IMR-90 (cell line): ENCODE measurements around the gene IKZF3. TPM values are rescaled to one million over a fixed set of nuclear protein-coding genes. Genes with fewer than 3 reads are reported as not detected.

Experiments used
- ATAC-seq: fragments of 200-7000 bp; cut with Tn5 transposase; 2 replicates; pipeline ENCODE4 v1.9.1; 2020; ENCODE audit warnings: low read depth, mild to moderate bottlenecking, moderate library complexity
- BruUV-seq: library from RNA; stranded (reverse); fragments of 400-500 nt; replicated peaks from 2 replicates; lab custom pipeline; 2021; lab: Mats Ljungman, UMichigan
- CTCF ChIA-PET: fragments of 300-600 bp; formaldehyde crosslinking; extraction: SDS; loops from one replicate; lab custom pipeline; 2021; ENCODE audit warnings: antibody characterized with exemption; lab: Yijun Ruan, JAX
- POLR2A ChIA-PET: fragments of 300-600 bp; sonication (Branson Sonifier 250); formaldehyde crosslinking; loops from one replicate; lab custom pipeline; 2022; ENCODE audit warnings: antibody characterized with exemption; ENCODE audit not compliant: unreplicated experiment; lab: Charles Lee
- DNase-seq: peaks from one replicate; pipeline ENCODE4 v3.0.0; 2013
- H2AFZ ChIP-seq: replicated peaks from 2 replicates; pipeline ENCODE3; 2013; ENCODE audit warnings: low read length, mild to moderate bottlenecking; ENCODE audit not compliant: poor library complexity
- H2AK5ac ChIP-seq: 2 replicates; pipeline ENCODE4 v1.6.1; 2013; ENCODE audit warnings: low read depth, low read length, inconsistent platforms
- H2AK9ac ChIP-seq: replicated peaks from 2 replicates; pipeline ENCODE3; 2013; ENCODE audit warnings: mild to moderate bottlenecking, low read depth, low read length, moderate library complexity; ENCODE audit not compliant: poor library complexity
- H2BK120ac ChIP-seq: 2 replicates; pipeline ENCODE4 v1.6.1; 2013; ENCODE audit warnings: low read depth, low read length, inconsistent platforms
- H2BK15ac ChIP-seq: 3 replicates; pipeline ENCODE4 v1.6.1; 2013; ENCODE audit warnings: low read depth, low read length, inconsistent platforms
- H2BK20ac ChIP-seq: 2 replicates; pipeline ENCODE4 v1.6.1; 2013; ENCODE audit warnings: low read depth, mild to moderate bottlenecking, inconsistent platforms, low read length, moderate library complexity
- H2BK5ac ChIP-seq: 2 replicates; pipeline ENCODE4 v1.6.1; 2013; ENCODE audit warnings: mild to moderate bottlenecking, low read depth, low read length, inconsistent platforms; ENCODE audit not compliant: poor library complexity, severe bottlenecking
- H3K14ac ChIP-seq: replicated peaks from 2 replicates; pipeline ENCODE4 v1.6.1; 2013; ENCODE audit warnings: low read depth, low read length, inconsistent platforms
- H3K18ac ChIP-seq: 2 replicates; pipeline ENCODE4 v1.6.1; 2013; ENCODE audit warnings: low read depth, low read length, control low read depth
- H3K23ac ChIP-seq: 2 replicates; pipeline ENCODE4 v1.6.1; 2013; ENCODE audit warnings: low read depth, low read length, inconsistent platforms
- H3K27ac ChIP-seq: 2 replicates; pipeline ENCODE4 v1.5.1; 2013; ENCODE audit warnings: mild to moderate bottlenecking, control low read depth, low read length; ENCODE audit not compliant: insufficient read depth
- H3K27me3 ChIP-seq: 2 replicates; pipeline ENCODE4 v1.6.1; 2013; ENCODE audit warnings: low read length; ENCODE audit not compliant: control insufficient read depth, insufficient read depth
- H3K36me3 ChIP-seq: 2 replicates; pipeline ENCODE4 v1.6.1; 2013; ENCODE audit warnings: low read length, mixed read lengths; ENCODE audit not compliant: control insufficient read depth, insufficient read depth
- H3K4ac ChIP-seq: 2 replicates; pipeline ENCODE4 v1.6.1; 2013; ENCODE audit warnings: low read depth, low read length, inconsistent platforms
- H3K4me1 ChIP-seq: 2 replicates; pipeline ENCODE4 v1.6.1; 2013; ENCODE audit warnings: low read length, mixed read lengths; ENCODE audit not compliant: control insufficient read depth, insufficient read depth
- H3K4me2 ChIP-seq: 2 replicates; pipeline ENCODE4 v1.6.1; 2013; ENCODE audit warnings: low read depth, mild to moderate bottlenecking, control low read depth, low read length, moderate library complexity
- H3K4me3 ChIP-seq: 2 replicates; pipeline ENCODE4 v1.5.1; 2013; ENCODE audit warnings: low read depth, mild to moderate bottlenecking, control low read depth, low read length, moderate library complexity; ENCODE audit not compliant: insufficient read depth
- H3K56ac ChIP-seq: 2 replicates; pipeline ENCODE4 v1.6.1; 2013; ENCODE audit warnings: low read length, inconsistent platforms; ENCODE audit not compliant: insufficient read depth; ENCODE audit errors: extremely low read depth
- H3K79me1 ChIP-seq, 2 experiments: 2 replicates each; pipeline ENCODE4 v1.6.1; 2013; ENCODE audit warnings: low read length in 2 of 2, inconsistent platforms in 1 of 2, low read depth in 1 of 2
- H3K9ac ChIP-seq: 2 replicates; pipeline ENCODE4 v1.6.1; 2013; ENCODE audit warnings: low read depth, low read length, control low read depth
- H3K9me1 ChIP-seq: 2 replicates; pipeline ENCODE4 v1.6.1; 2013; ENCODE audit warnings: low read length, inconsistent platforms; ENCODE audit not compliant: insufficient read depth
- H3K9me3 ChIP-seq: 2 replicates; pipeline ENCODE4 v1.6.1; 2013; ENCODE audit warnings: low read length; ENCODE audit not compliant: control insufficient read depth, insufficient read depth
- H4K20me1 ChIP-seq: 2 replicates; pipeline ENCODE4 v1.6.1; 2013; ENCODE audit warnings: low read length, inconsistent platforms; ENCODE audit not compliant: insufficient read depth
- H4K5ac ChIP-seq: 2 replicates; pipeline ENCODE4 v1.6.1; 2013; ENCODE audit warnings: mild to moderate bottlenecking, low read depth, low read length, control low read depth
- H4K8ac ChIP-seq, 2 experiments: 2 replicates each; pipeline ENCODE4 v1.6.1; 2013; ENCODE audit warnings: low read depth in 2 of 2, low read length in 2 of 2, control low read depth in 1 of 2, inconsistent platforms in 1 of 2
- H4K91ac ChIP-seq: 2 replicates; pipeline ENCODE4 v1.6.1; 2013; ENCODE audit warnings: low read depth, low read length, inconsistent platforms; ENCODE audit not compliant: insufficient read depth
- CEBPB ChIP-seq: IDR thresholded peaks from 2 replicates; pipeline ENCODE4 v1.6.1; 2012; ENCODE audit warnings: low read depth, low read length, improper control_type of control experiment
- CHD1 ChIP-seq: IDR thresholded peaks from 2 replicates; pipeline ENCODE4 v1.6.1; 2012; ENCODE audit warnings: low read depth, low read length, improper control_type of control experiment
- FOS ChIP-seq: fragments of 150-350 bp; IDR thresholded peaks from 2 replicates; pipeline ENCODE4 v1.6.1; 2016; ENCODE audit warnings: low read depth, low read length
- MAFK ChIP-seq: IDR thresholded peaks from 2 replicates; pipeline ENCODE4 v1.6.1; 2012; ENCODE audit warnings: low read depth, low read length, improper control_type of control experiment
- MAZ ChIP-seq: IDR thresholded peaks from 2 replicates; pipeline ENCODE4 v1.6.1; 2012; ENCODE audit warnings: low read depth, mild to moderate bottlenecking, low read length, improper control_type of control experiment, moderate library complexity, borderline replicate concordance
- MXI1 ChIP-seq: IDR thresholded peaks from 2 replicates; pipeline ENCODE4 v1.6.1; 2012; ENCODE audit warnings: low read depth, mild to moderate bottlenecking, low read length, moderate library complexity, borderline replicate concordance
- NFE2L2 ChIP-seq: fragments of 150-350 bp; IDR thresholded peaks from 2 replicates; pipeline ENCODE4 v1.6.1; 2016; ENCODE audit warnings: low read depth, mild to moderate bottlenecking, low read length
- POLR2A ChIP-seq: IDR thresholded peaks from 2 replicates; pipeline ENCODE4 v1.6.1; 2012; ENCODE audit warnings: mild to moderate bottlenecking, low read depth, low read length
- RAD21 ChIP-seq: IDR thresholded peaks from 2 replicates; pipeline ENCODE4 v1.6.1; 2012; ENCODE audit warnings: low read length, improper control_type of control experiment
- RCOR1 ChIP-seq: IDR thresholded peaks from 2 replicates; pipeline ENCODE4 v1.6.1; 2012; ENCODE audit warnings: mild to moderate bottlenecking, low read length, improper control_type of control experiment; ENCODE audit not compliant: insufficient replicate concordance
- RFX5 ChIP-seq: IDR thresholded peaks from 2 replicates; pipeline ENCODE4 v1.8.0; 2012; ENCODE audit warnings: low read depth, mild to moderate bottlenecking, low read length, moderate library complexity
- SMC3 ChIP-seq: fragments of 150-350 bp; IDR thresholded peaks from 2 replicates; pipeline ENCODE4 v1.6.1; 2016; ENCODE audit warnings: low read depth, mild to moderate bottlenecking, antibody characterized with exemption, low read length, moderate library complexity
- WGBS, 2 experiments: methylation state at CpG; one replicate each; pipeline versions ENCODE4 v1.1.5 to v1.1.7; 2013; ENCODE audit warnings: missing lambda C conversion rate in 2 of 2; ENCODE audit not compliant: insufficient read length in 1 of 2; ENCODE audit errors: extremely low coverage in 2 of 2; 5-methylcytosine and 5-hydroxymethylcytosine counted together
- dilution Hi-C: fragments of 300-500 bp; cut with HindIII; formaldehyde crosslinking; loops from one replicate; pipeline ENCODE4 v1.14.3; 2018; ENCODE audit warnings: low sequenced_read_pairs; ENCODE audit not compliant: unreplicated experiment
- in situ Hi-C: fragments of 300-500 bp; cut with MboI; formaldehyde crosslinking; loops from 3 replicates; pipeline ENCODE4 v1.14.3; 2019; ENCODE audit warnings: low sequenced_read_pairs, inconsistent platforms, mixed read lengths
- intact Hi-C: fragments of 100-400 bp; cut with micrococcal nuclease; formaldehyde crosslinking; loops from 2 replicates; pipeline ENCODE4 v1.10.0; 2022
- polyA plus RNA-seq, 3 experiments: library from polyadenylated mRNA; depleted of rRNA; stranded (reverse); fragments of >200 nt; gene quantifications; 2 replicates each; pipeline ENCODE4 v1.2.3, GENCODE V29; 2012; ENCODE audit warnings: low replicate concordance in 1 of 3
- total RNA-seq: library from RNA; depleted of rRNA; stranded (reverse); fragments of >200 nt; gene quantifications from 2 replicates; pipeline ENCODE4 v1.2.3, GENCODE V29; 2012
- TF ChIP-seq, protein P1 (sequence below): fragments of 150-350 bp; IDR thresholded peaks from 2 replicates; pipeline ENCODE4 v1.6.1; 2017; ENCODE audit warnings: mild to moderate bottlenecking, antibody characterized with exemption, low read length, low read depth
- TF ChIP-seq, protein P2 (sequence below): conservative IDR thresholded peaks from 2 replicates; pipeline ENCODE4 v1.5.1; 2012; ENCODE audit warnings: mild to moderate bottlenecking, low read depth, low read length, improper control_type of control experiment

Gene IKZF3
- total and polyA plus RNA-seq, 2 of the 4 experiments (the other 2 are of a cell fraction), result not detected

DNA sequence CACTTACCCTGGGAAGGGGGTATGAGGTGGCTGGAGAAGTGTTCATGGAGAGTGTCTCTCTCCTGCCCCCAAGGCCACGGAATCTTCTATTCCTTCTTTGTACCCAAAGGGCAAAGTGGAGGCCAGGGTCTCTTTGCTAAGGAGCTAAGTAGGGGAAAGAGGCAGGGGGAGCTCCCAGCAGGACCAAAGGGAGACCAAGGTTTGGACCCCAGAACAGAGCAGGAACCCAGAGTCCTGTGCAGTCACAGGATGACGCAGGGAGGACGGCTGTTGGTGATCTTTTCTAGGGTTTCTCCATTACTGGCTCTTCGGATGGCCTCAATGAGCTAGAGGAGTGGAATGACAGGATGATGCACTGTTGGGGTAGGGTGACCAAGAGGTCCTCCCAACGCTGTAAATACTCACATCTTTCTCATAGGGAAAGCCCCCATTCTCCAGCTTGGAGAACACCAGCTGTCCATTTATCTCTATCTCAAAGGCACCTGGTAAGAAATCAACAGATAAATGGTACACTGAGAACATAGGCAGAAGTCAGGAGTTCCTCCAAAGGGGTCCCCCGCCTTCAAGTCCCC is 134.7 kb downstream of the IKZF3 start (continued):
- TF ChIP-seq RAD21 (no peak), CHD1 (no peak), RCOR1 (no peak), SMC3 (no peak)
- TF ChIP-seq, protein P1, sequence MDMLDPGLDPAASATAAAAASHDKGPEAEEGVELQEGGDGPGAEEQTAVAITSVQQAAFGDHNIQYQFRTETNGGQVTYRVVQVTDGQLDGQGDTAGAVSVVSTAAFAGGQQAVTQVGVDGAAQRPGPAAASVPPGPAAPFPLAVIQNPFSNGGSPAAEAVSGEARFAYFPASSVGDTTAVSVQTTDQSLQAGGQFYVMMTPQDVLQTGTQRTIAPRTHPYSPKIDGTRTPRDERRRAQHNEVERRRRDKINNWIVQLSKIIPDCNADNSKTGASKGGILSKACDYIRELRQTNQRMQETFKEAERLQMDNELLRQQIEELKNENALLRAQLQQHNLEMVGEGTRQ, result no peak

DNA sequence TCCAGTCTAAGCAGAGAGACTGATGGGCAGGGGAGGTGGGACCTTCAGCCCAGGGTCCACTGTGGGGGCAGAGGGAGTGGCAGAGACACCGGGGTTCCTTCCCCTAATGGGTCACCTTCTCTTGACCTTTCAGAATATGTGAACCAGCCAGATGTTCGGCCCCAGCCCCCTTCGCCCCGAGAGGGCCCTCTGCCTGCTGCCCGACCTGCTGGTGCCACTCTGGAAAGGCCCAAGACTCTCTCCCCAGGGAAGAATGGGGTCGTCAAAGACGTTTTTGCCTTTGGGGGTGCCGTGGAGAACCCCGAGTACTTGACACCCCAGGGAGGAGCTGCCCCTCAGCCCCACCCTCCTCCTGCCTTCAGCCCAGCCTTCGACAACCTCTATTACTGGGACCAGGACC is 136.6 kb downstream of the IKZF3 start:
- dilution Hi-C loops (no loop called here), in situ Hi-C loops (no loop called here), intact Hi-C loops (no loop called here)
- H4K20me1 ChIP-seq, result no peaks in the 10 kb centered on the region; the same call in 1 of the 2 replicates
- WGBS, 2 experiments, result 100% methylated on average over 2 of the region's 10 CpGs; no CpG with 5 or more reads in 1 of the 2 experiments
- H2BK120ac ChIP-seq, result no peak overlapping the region
- no peak overlapping the region for H3K4ac ChIP-seq
- DNase-seq (no peak), ATAC-seq (no peak)
- H3K4me1 ChIP-seq, result peaks cover 5% of the 10 kb centered on the region; the same call in 1 of the 2 replicates
- CTCF ChIA-PET, result no interaction called here
- no peak overlapping the region for H3K9ac ChIP-seq
- no peak overlapping the region for H4K5ac ChIP-seq
- no peak overlapping the region for H2BK20ac ChIP-seq
- no peak overlapping the region for H2BK15ac ChIP-seq
- no TSS peak for BruUV-seq
- H2AK5ac ChIP-seq, result no peak overlapping the region
- H4K91ac ChIP-seq, result no peak overlapping the region
- POLR2A ChIA-PET, result no interaction called here
- no peak overlapping the region for H3K4me3 ChIP-seq
- no peak overlapping the region for H2BK5ac ChIP-seq
- no peak overlapping the region for H3K56ac ChIP-seq
- no peak overlapping the region for H3K23ac ChIP-seq
- peaks cover 13% of the 10 kb centered on the region for H3K9me1 ChIP-seq
- H3K4me2 ChIP-seq, result no peak overlapping the region
- H3K14ac ChIP-seq, result no peak overlapping the region
- peaks cover 9 to 17% of the 10 kb centered on the region in 2 experiments for H3K79me1 ChIP-seq
- H3K27ac ChIP-seq, result no peak overlapping the region
- no peak overlapping the region for H3K18ac ChIP-seq
- H3K27me3 ChIP-seq, result no peaks in the 10 kb centered on the region
- peaks cover 47% of the 10 kb centered on the region for H3K36me3 ChIP-seq
- no peak overlapping the region for H2AK9ac ChIP-seq
- H2AFZ ChIP-seq, result no peak overlapping the region
- no peak overlapping the region for H4K8ac ChIP-seq
- no peaks in the 10 kb centered on the region for H3K9me3 ChIP-seq
- TF ChIP-seq RFX5 (no peak), CHD1 (no peak), RCOR1 (no peak), MXI1 (no peak), RAD21 (no peak), MAFK (no peak), FOS (no peak), SMC3 (no peak), CEBPB (no peak), MAZ (no peak), POLR2A (no peak), NFE2L2 (no peak)
- TF ChIP-seq, protein P1, result no peak
- TF ChIP-seq, protein P2, sequence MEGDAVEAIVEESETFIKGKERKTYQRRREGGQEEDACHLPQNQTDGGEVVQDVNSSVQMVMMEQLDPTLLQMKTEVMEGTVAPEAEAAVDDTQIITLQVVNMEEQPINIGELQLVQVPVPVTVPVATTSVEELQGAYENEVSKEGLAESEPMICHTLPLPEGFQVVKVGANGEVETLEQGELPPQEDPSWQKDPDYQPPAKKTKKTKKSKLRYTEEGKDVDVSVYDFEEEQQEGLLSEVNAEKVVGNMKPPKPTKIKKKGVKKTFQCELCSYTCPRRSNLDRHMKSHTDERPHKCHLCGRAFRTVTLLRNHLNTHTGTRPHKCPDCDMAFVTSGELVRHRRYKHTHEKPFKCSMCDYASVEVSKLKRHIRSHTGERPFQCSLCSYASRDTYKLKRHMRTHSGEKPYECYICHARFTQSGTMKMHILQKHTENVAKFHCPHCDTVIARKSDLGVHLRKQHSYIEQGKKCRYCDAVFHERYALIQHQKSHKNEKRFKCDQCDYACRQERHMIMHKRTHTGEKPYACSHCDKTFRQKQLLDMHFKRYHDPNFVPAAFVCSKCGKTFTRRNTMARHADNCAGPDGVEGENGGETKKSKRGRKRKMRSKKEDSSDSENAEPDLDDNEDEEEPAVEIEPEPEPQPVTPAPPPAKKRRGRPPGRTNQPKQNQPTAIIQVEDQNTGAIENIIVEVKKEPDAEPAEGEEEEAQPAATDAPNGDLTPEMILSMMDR, result no peak
